Neural cell (in vitro differentiated cells): ENCODE data around the gene TMEM184A.

Source experiments
- EP300 ChIP-seq: fragments of 450-650 bp; conservative IDR thresholded peaks from 2 replicates; pipeline ENCODE4 v1.6.1; 2014; ENCODE audit warnings: antibody characterized with exemption, mild to moderate bottlenecking, moderate library complexity; ENCODE audit not compliant: poor library complexity, severe bottlenecking
- EZH2 ChIP-seq: fragments of 200-600, 300-800 bp; shearing (Covaris generic), sonication (generic); IDR thresholded peaks from 2 replicates; pipeline ENCODE4 v1.6.1; 2014; ENCODE audit warnings: antibody characterized with exemption, low read length, borderline replicate concordance, mild to moderate bottlenecking; ENCODE audit not compliant: insufficient read depth, poor library complexity, severe bottlenecking
- POLR2AphosphoS5 ChIP-seq: IDR thresholded peaks from 2 replicates; pipeline ENCODE4 v1.6.1; 2012
- RAD21 ChIP-seq: fragments of 450-650 bp; conservative IDR thresholded peaks from 2 replicates; pipeline ENCODE4 v1.6.1; 2014; ENCODE audit warnings: antibody characterized with exemption, mild to moderate bottlenecking, moderate library complexity
- TAF1 ChIP-seq: IDR thresholded peaks from 2 replicates; pipeline ENCODE4 v1.6.1; 2012; ENCODE audit warnings: low read depth
- TF ChIP-seq, protein P1 (sequence below): fragments of 450-650 bp; IDR thresholded peaks from 2 replicates; pipeline ENCODE4 v1.5.1; 2014; ENCODE audit warnings: antibody characterized with exemption, mild to moderate bottlenecking, moderate library complexity; ENCODE audit not compliant: poor library complexity, severe bottlenecking

DNA sequence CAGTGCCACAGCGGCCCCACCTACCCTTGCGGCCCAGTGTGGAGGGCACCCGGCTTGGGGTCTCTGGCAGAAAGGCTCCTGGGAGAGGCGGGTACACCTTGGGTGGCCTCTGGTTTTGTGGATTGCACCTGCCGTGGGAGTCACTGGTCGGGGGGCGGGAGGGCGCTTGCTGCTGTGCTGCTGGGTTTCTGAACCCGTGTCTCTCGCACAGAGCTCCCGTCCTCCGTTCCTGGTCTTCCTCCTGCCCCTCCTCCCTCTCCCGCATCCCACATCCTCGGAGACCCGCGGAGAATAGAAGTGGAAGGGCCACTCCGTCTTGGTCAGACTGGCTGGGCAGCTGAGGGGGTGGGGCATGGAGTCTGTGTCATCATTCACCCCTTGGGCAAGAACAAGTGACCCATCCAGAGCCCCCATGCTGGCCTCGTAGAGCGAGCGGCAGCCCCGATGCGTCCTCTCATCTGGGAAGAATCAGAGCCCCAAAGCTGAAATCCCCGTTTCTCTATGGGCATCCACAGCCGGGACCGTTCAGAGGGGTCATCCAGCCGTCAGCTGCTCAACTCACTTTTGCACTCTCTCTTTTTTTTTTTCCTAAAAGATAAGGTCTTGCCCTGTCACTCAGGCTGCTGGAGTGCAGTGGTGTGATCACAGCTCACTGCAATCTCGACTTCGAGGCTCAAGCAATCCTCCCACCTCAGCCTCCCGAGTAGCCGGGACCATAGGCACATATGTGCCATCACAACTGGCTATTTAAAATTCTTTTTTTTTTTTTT is 21.5 kb downstream of the TMEM184A start:
- no peak for TF ChIP-seq EP300
- TF ChIP-seq, protein P1, sequence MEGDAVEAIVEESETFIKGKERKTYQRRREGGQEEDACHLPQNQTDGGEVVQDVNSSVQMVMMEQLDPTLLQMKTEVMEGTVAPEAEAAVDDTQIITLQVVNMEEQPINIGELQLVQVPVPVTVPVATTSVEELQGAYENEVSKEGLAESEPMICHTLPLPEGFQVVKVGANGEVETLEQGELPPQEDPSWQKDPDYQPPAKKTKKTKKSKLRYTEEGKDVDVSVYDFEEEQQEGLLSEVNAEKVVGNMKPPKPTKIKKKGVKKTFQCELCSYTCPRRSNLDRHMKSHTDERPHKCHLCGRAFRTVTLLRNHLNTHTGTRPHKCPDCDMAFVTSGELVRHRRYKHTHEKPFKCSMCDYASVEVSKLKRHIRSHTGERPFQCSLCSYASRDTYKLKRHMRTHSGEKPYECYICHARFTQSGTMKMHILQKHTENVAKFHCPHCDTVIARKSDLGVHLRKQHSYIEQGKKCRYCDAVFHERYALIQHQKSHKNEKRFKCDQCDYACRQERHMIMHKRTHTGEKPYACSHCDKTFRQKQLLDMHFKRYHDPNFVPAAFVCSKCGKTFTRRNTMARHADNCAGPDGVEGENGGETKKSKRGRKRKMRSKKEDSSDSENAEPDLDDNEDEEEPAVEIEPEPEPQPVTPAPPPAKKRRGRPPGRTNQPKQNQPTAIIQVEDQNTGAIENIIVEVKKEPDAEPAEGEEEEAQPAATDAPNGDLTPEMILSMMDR: no peak
- TF ChIP-seq POLR2AphosphoS5: no peak
- TF ChIP-seq TAF1: no peak
- TF ChIP-seq EZH2: no peak
- no peak for TF ChIP-seq RAD21
